A673 (cell line): Measurements from ENCODE around the gene TLE2.

Experiments
- CTCF ChIP-seq: fragments of 300-800, 200-600 bp; sonication (generic); conservative IDR thresholded peaks from 2 replicates; pipeline ENCODE4 v1.5.1; 2017; ENCODE audit warnings: low read depth, mild to moderate bottlenecking, antibody characterized with exemption, low read length, moderate library complexity, mixed read lengths
- EZH2 ChIP-seq: fragments of 200-600 bp; sonication (generic); IDR thresholded peaks from 2 replicates; pipeline ENCODE4 v1.6.1; 2017; ENCODE audit warnings: borderline replicate concordance, low read depth, mild to moderate bottlenecking, mixed read lengths, antibody characterized with exemption, low read length; ENCODE audit not compliant: poor library complexity, severe bottlenecking

GRCh38 chr19:3010871-3011270, 18.2 kb downstream of the TLE2 start:
- TF ChIP-seq CTCF (no peak), EZH2 (no peak)
